NOMO-1 treated with dmso at 0.1 percent for 144 hours (cell line): ENCODE measurements around the gene TCHH.
"Not testable (repeated sequence)": the region's sequence is repeated elsewhere in the genome, so short reads cannot be mapped to it uniquely, and the experiment has no call there.

ENCODE experiments used
- DNase-seq: peaks from one replicate; lab custom pipeline; 2025; ENCODE audit not compliant: unreplicated experiment; lab: John Stamatoyannopoulos, UW

The TCHH gene

GRCh38 chr1:152112885-152113432, 2.3 kb downstream of the TCHH start:
- no peak for DNase-seq

- no peak for DNase-seq
Measured at GRCh38 chr1:152112101-152112884, 3.0 kb downstream of the TCHH start.

- DNase-seq, result no peak
Measured at GRCh38 chr1:152111515-152111968, 3.7 kb downstream of the TCHH start.

DNA sequence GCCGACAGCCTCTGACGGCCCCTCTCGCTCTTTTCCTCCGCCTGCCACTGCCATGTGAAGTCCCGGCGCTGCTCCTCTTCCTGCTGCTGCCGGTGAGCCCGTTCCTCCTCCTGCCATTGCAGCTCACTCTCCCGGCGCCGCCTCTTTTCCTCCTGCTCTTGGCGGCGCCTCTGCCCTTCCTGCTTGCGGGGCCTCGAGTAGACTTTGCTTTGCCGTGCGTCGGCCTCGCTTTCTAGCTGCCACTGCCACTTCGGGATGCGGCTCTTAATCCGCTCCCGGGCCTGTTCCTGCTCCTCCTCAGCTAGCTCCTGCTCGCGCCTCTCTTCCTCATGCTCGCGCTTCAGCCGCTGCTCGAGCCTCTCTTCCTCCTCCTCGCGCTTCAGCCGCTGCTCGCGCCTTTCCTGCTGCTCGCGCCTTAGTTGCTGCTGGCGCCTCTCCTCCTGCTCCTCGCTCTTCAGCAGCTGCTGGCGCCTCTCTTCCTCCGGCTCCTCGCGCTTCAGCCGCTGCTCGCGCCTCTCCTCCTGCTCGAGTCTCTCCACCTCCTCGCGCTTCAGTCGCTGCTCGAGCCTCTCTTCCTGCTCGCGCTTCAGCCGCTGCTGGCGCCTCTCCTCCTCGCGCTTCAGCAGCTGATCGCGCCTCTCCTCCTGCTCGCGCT, 4.3 kb downstream of the TCHH start:
- peak; percentile 52 for DNase-seq

DNA sequence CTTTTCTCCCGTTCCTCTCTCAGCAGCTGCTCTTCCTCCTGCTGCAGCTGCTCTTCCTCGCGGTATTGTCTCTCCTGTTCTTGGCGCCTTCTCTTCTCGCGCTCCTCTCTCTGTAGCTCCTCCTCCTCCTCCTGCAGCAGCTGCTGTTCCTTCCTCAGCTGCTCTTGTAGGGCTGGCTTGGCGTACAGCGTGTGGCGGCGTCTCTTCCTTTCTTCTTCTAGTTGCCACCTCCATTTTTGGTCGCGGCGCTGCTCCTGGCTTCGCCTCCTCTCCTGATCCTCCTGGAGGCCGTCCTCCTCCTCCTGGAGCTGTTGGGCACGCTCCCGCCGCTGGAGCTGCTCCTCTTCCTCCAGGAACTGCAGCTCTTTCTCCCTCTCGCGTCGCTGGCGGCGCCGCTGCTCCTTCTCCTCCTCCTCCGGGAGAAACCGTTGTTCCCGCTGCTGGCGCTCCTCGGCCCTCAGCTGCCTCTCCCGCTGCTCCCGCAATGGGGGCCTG, 4.8 kb downstream of the TCHH start:
- peak; percentile 43 for DNase-seq

DNA sequence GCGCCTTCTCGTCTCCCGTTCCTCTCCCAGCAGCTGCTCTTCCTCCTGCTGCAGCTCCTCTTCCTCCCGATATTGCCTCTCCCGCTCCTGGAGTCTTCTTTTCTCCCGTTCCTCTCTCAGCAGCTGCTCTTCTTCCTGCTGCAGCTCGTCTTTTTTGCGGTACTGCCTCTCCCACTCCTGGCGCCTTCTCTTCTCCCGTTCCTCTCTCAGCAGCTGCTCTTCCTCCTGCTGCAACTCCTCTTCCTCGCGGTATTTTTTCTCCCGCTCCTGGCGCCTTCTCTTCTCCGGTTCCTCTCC, 5.3 kb downstream of the TCHH start:
- no peak for DNase-seq

GRCh38 chr1:152109231-152109997, 5.8 kb downstream of the TCHH start:
- DNase-seq, result no peak

DNA sequence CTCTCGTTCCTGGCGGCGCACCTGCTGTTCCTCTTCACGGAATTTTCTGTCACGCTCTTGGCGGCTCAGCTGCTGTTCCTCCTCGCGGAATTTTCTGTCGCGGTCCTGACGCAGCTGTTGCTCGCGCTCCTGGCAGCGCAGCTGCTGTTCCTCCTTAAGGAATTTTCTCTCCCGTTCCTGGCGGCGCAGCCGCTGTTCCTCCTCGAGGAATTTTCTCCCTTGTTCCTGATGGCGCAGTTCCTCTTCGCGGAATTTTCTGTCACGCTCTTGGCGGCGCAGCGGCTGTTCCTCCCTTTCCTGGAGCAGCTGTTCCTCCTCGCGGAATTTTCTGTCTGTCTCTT, 6.4 kb downstream of the TCHH start:
- DNase-seq, result no peak

GRCh38 chr1:152107984-152108881, 7.0 kb downstream of the TCHH start:
- DNase-seq, result no peak

GRCh38 chr1:152107031-152107983, 7.9 kb downstream of the TCHH start:
- DNase-seq, result no peak

DNA sequence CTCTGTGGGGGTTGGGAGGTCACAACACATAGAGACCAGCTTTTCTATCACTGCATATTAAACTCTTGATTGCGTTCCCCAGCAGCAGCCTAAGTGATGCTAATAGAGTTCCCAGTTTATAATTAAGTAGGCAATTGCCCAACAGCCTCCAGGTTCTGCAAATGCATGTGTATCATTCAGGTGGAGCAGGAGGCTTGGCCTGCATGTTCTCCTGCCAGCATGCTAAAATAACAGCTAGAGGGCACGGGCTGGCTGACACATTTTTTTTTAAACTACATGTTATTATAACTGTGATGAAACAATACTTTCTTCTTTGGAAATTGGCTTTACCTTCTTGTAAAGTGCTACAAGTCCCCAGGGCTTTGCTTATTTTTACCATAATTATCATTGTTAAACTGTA, 10.4 kb downstream of the TCHH start:
- DNase-seq, result no peak

DNA sequence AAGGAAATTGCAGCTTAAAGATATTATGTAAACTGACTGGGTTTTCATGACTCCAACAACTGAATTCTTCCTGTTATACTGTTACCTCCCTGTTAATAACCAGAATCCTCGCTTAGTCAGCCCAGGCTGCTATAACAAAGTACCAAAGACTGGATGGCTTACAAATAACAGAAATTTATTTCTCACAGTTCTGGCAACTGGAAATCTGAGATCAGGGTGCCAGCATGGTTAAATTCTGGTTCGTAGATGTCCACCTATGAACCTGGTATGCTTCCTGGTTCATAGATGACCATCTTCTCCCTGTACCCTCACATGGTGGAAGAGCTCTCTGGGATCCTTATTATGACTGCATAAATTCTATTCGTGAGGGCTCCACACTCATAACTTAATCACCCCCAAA, 18.3 kb downstream of the TCHH start:
- DNase-seq, result no peak

DNA sequence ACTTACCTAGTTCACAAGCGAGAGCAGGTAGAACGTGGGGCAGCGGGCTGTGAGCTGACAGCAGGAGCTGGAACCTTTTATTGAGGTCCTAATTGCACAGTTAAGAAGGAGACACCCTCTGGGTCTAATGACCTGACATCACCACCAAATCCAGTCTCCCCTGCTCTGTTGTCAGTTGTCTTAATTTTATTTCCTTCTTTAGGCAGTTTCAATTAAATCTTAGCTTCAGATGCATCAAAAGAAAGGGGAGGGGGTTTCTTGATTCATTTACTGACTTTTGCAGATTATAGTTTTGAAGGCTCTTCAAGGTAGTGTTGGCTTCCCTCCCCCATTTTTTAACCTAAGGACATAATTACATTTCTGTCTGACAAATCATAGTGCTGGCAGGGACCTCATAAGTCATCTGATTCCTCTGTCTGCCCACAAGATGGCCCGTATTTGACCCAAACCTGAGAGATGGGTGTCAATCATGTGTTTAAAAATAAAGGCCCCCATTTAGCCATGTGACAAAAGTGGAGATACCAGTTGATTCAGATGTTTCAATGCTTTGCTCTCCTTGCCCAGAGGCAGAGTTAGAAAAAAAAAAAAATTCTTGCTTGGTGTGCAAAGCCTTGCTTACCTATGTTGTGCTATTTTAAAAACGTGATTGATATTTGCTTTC, 26.1 kb downstream of the TCHH start, which contains the start of gene TCHHL1:
TCHHL1 (minus strand) TSS at position 51 of the 661 bp plus-strand sequence. CDS start 921 bp downstream, outside the sequence.
- no peak for DNase-seq

DNA sequence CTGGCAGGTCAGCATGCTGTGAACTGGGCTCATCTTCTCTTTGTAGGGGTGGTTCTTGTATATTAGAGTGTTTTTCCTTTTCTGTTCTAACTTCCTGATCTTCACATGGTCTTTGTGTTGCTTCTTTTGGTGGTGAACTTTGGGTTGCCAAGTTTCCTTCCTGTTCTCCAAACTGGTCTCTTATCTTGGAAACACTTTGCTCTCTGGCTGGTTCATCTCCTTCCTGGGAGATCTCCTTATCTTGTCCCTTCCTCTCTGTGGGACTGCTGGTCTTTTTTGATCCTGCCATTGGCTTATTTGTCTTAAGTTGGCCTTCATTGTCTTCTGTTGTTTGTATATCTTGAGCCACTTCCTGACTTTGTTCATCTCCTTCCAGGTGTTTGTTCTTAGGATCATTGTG, 28.5 kb downstream of the TCHH start:
- DNase-seq, result no peak

- DNase-seq, result no peak
Measured at GRCh38 chr1:152084853-152085252, 30.4 kb downstream of the TCHH start.

- DNase-seq, result not testable (repeated sequence)
Measured at GRCh38 chr1:152081026-152081425, 34.2 kb downstream of the TCHH start.

DNA sequence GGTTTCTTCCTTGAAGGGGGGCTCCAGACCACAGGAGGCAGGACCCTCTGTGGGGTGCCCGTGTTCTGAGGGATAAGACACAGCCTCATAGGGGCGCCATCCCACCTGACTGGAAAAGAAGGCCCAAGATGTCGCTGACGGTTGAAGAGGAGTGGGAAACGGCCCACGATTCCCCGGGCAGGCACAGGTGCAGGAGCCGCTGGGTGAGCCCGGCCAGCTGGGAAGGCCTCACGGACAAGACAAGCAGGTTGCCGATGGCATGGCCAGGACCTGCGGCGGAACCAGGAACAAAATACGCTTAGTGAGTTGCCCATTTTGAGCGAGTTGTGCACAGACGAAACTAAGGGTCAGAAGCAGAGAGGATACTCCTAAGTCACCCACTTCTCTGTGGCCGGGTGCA, 34.8 kb downstream of the TCHH start:
- not testable (repeated sequence) for DNase-seq

DNA sequence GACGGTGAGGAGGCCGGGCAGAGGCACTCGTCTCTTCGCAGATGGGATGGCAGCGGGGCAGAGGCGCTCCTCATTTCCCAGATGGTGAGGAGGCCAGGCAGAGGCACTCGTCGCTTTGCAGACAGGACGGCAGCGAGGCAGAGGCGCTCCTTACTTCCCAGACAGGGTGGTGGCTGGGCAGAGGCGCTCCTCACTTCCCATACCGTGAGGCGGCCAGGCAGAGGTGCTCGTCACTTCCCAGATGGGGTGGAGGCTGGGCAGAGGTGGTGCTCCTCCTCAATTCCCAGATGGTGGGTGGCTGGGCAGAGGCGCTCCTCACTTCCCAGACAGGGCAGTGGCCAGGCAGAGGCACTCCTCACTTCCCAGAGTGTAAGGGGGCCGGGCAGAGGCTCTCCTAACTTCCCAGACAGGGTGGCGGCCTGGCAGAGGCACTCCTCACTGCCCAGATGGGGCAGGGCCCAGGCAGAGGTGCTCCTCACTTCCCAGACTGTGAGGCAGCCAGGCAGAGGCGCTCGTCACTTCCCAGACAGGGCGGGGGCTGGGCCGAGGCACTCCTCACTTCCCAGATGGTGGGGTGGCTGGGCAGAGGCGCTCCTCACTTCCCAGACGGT, 36.3 kb downstream of the TCHH start:
- DNase-seq, result no peak
